ENCODE data around the gene RPRML. TPM values are rescaled to one million over a fixed set of nuclear protein-coding genes. Genes with fewer than 3 reads are reported as not detected.

RPRML gene
- total RNA-seq, 1 experiment from 2014 or later = 4.7 TPM

GRCh38 chr17:46940692-46941404, 38.2 kb downstream of the RPRML start (continued):
- TF ChIP-seq GABPB1 (CRISPR knock-in tag; IDR thresholded peaks at IDR 0.05) = peak; percentile 99

DNA sequence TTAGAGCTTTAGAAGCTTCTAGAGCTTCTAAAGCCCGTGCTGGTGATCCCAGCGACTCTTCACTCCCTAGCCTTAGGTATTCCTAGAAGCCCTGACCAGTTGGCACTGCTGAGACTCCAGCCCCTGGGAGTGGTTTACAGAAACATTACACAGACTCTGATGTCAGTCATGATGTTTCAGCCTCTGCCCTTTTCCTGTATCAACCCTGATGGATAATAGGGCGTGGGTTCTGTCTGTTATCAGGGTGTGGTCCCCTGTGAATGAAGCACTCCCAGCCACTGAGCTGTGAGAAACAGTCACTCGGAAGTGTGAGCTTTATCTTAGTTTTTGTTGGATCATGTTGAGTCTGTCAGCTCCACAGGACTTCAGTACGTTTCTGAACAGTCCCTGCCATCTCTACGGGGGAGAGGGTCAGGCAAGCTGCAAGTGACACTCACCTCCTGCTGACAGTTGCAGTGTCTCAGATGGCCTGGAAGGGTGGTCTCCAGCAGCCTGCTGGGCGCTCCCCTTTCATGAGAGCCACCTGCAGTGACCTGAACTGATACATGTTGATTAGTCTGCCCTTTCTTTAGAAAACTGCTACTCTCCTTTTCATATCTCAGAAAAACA, 43.3 kb downstream of the RPRML start:
- no peak overlapping the region for H3K4me3 Mint-ChIP-seq
- peaks cover 80% of the 10 kb centered on the region for H3K36me3 Mint-ChIP-seq
- H3K27ac Mint-ChIP-seq = no peak overlapping the region
- no peaks in the 10 kb centered on the region for H3K27me3 Mint-ChIP-seq (ENCODE audit: low read depth)
- H3K9me3 Mint-ChIP-seq = no peaks in the 10 kb centered on the region
- CTCF ChIA-PET = no interaction called here
- peaks cover 6% of the 10 kb centered on the region for H3K4me1 Mint-ChIP-seq
- no peak for DNase-seq (ENCODE audit: low spot score)
- POLR2A ChIA-PET = no interaction called here
- TF ChIP-seq ATF6 (CRISPR knock-in tag; IDR thresholded peaks at IDR 0.05) = no peak
- no peak for ATAC-seq

GRCh38 chr17:46931596-46931995, 47.5 kb downstream of the RPRML start:
- no peak for DNase-seq (ENCODE audit: low spot score)
- no peak for ATAC-seq
- no peaks in the 10 kb centered on the region for H3K9me3 Mint-ChIP-seq
- H3K36me3 Mint-ChIP-seq = peaks cover 60% of the 10 kb centered on the region
- CTCF ChIA-PET = no interaction called here
- no peaks in the 10 kb centered on the region for H3K27me3 Mint-ChIP-seq (ENCODE audit: low read depth)
- H3K4me3 Mint-ChIP-seq = no peak overlapping the region
- no peak overlapping the region for H3K27ac Mint-ChIP-seq
- POLR2A ChIA-PET = no interaction called here
- no peaks in the 10 kb centered on the region for H3K4me1 Mint-ChIP-seq
- no peak for TF ChIP-seq ZNF138 (CRISPR knock-in tag; conservative IDR thresholded peaks at IDR 0.05)
- no peak for TF ChIP-seq MAX (CRISPR knock-in tag; IDR thresholded peaks at IDR 0.05)
- TF ChIP-seq, protein P1, sequence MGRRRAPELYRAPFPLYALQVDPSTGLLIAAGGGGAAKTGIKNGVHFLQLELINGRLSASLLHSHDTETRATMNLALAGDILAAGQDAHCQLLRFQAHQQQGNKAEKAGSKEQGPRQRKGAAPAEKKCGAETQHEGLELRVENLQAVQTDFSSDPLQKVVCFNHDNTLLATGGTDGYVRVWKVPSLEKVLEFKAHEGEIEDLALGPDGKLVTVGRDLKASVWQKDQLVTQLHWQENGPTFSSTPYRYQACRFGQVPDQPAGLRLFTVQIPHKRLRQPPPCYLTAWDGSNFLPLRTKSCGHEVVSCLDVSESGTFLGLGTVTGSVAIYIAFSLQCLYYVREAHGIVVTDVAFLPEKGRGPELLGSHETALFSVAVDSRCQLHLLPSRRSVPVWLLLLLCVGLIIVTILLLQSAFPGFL (CRISPR knock-in tag; IDR thresholded peaks at IDR 0.05; ENCODE audit: borderline replicate concordance) = no peak
- TF ChIP-seq ZSCAN18 (CRISPR knock-in tag; IDR thresholded peaks at IDR 0.05) = no peak
- TF ChIP-seq ZNF263 (CRISPR knock-in tag; IDR thresholded peaks at IDR 0.05; ENCODE audit: low read depth) = no peak
- no peak for TF ChIP-seq ELF4 (CRISPR knock-in tag; IDR thresholded peaks at IDR 0.05; ENCODE audit: low read depth)
- no peak for TF ChIP-seq ESRRA (CRISPR knock-in tag; IDR thresholded peaks at IDR 0.05; ENCODE audit: borderline replicate concordance)
- no peak for TF ChIP-seq CBFB (CRISPR knock-in tag; IDR thresholded peaks at IDR 0.05; ENCODE audit: low read depth)
- TF ChIP-seq, protein P2, sequence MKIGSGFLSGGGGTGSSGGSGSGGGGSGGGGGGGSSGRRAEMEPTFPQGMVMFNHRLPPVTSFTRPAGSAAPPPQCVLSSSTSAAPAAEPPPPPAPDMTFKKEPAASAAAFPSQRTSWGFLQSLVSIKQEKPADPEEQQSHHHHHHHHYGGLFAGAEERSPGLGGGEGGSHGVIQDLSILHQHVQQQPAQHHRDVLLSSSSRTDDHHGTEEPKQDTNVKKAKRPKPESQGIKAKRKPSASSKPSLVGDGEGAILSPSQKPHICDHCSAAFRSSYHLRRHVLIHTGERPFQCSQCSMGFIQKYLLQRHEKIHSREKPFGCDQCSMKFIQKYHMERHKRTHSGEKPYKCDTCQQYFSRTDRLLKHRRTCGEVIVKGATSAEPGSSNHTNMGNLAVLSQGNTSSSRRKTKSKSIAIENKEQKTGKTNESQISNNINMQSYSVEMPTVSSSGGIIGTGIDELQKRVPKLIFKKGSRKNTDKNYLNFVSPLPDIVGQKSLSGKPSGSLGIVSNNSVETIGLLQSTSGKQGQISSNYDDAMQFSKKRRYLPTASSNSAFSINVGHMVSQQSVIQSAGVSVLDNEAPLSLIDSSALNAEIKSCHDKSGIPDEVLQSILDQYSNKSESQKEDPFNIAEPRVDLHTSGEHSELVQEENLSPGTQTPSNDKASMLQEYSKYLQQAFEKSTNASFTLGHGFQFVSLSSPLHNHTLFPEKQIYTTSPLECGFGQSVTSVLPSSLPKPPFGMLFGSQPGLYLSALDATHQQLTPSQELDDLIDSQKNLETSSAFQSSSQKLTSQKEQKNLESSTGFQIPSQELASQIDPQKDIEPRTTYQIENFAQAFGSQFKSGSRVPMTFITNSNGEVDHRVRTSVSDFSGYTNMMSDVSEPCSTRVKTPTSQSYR (CRISPR knock-in tag; IDR thresholded peaks at IDR 0.05) = no peak
- TF ChIP-seq ZNF532 (CRISPR knock-in tag; IDR thresholded peaks at IDR 0.05; ENCODE audit: borderline replicate concordance) = no peak
- TF ChIP-seq AR (CRISPR knock-in tag; IDR thresholded peaks at IDR 0.05) = no peak
- no peak for TF ChIP-seq ZNF396 (CRISPR knock-in tag; IDR thresholded peaks at IDR 0.05; ENCODE audit: borderline replicate concordance)
- TF ChIP-seq, protein P3, sequence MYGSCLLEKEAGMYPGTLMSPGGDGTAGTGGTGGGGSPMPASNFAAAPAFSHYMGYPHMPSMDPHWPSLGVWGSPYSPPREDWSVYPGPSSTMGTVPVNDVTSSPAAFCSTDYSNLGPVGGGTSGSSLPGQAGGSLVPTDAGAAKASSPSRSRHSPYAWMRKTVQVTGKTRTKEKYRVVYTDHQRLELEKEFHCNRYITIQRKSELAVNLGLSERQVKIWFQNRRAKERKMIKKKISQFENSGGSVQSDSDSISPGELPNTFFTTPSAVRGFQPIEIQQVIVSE (CRISPR knock-in tag; IDR thresholded peaks at IDR 0.05; ENCODE audit: borderline replicate concordance) = no peak

Measured in WTC11 (cell line).